Loucy (cell line): ENCODE results near the gene RPS28.
"Not testable (repeated sequence)": the region's sequence is repeated elsewhere in the genome, so short reads cannot be mapped to it uniquely, and the experiment has no call there.

ENCODE experiments used
- H2AFZ ChIP-seq: fragments of 200-600 bp; sonication (generic); 2 replicates; pipeline ENCODE4 v1.6.0; 2016; ENCODE audit warnings: antibody characterized with exemption, mild to moderate bottlenecking, low read length, moderate library complexity
- H3F3A ChIP-seq: fragments of 200-600 bp; 2 replicates; pipeline ENCODE4 v1.6.0; 2016; ENCODE audit warnings: antibody characterized with exemption, low read depth, mild to moderate bottlenecking
- H3K27me3 ChIP-seq: fragments of 200-600 bp; sonication (generic); 2 replicates; pipeline ENCODE4 v1.6.1; 2014; ENCODE audit warnings: low read length, mild to moderate bottlenecking; ENCODE audit not compliant: insufficient read depth, poor library complexity, severe bottlenecking
- H3K36me3 ChIP-seq: fragments of 200-600 bp; sonication (generic); 2 replicates; pipeline ENCODE4 v1.6.1; 2016; ENCODE audit warnings: low read length; ENCODE audit not compliant: insufficient read depth
- H3K4me1 ChIP-seq: fragments of 200-600 bp; sonication (generic); 2 replicates; pipeline ENCODE4 v1.5.1; 2014; ENCODE audit warnings: low read length, mild to moderate bottlenecking; ENCODE audit not compliant: insufficient read depth, poor library complexity, severe bottlenecking
- H3K4me2 ChIP-seq: fragments of 200-600 bp; sonication (generic); 2 replicates; pipeline ENCODE4 v1.6.0; 2014; ENCODE audit warnings: antibody characterized with exemption, low read length, low read depth, mild to moderate bottlenecking; ENCODE audit not compliant: poor library complexity, severe bottlenecking
- H3K4me3 ChIP-seq: fragments of 200-600 bp; sonication (generic); 2 replicates; pipeline ENCODE4 v1.5.1; 2014; ENCODE audit warnings: low read length, mild to moderate bottlenecking, mixed read lengths; ENCODE audit not compliant: poor library complexity, severe bottlenecking
- H3K79me2 ChIP-seq: fragments of 200-600 bp; sonication (generic); 2 replicates; pipeline ENCODE4 v1.6.1; 2014; ENCODE audit warnings: low read length; ENCODE audit not compliant: insufficient read depth
- H3K9ac ChIP-seq: fragments of 200-600 bp; sonication (generic); 2 replicates; pipeline ENCODE4 v1.6.0; 2014; ENCODE audit warnings: mild to moderate bottlenecking, low read depth, low read length, moderate library complexity; ENCODE audit not compliant: poor library complexity, severe bottlenecking
- H3K9me2 ChIP-seq: fragments of 200-600 bp; sonication (generic); replicated peaks from 2 replicates; pipeline ENCODE4 v1.6.1; 2016; ENCODE audit warnings: low read depth, low read length, mixed read lengths
- H3K9me3 ChIP-seq: fragments of 200-600 bp; sonication (generic); 2 replicates; pipeline ENCODE4 v1.6.1; 2014; ENCODE audit warnings: mild to moderate bottlenecking, antibody characterized with exemption, low read length, low read depth; ENCODE audit not compliant: insufficient read depth
- H4K20me1 ChIP-seq: fragments of 200-600 bp; sonication (generic); 2 replicates; pipeline ENCODE4 v1.6.0; 2014; ENCODE audit warnings: antibody characterized with exemption, low read length, mild to moderate bottlenecking; ENCODE audit not compliant: insufficient read depth, poor library complexity, severe bottlenecking
- EZH2phosphoT487 ChIP-seq: fragments of 200-600 bp; IDR thresholded peaks from 2 replicates; pipeline ENCODE4 v1.6.1; 2018; ENCODE audit warnings: antibody characterized with exemption, mild to moderate bottlenecking, moderate library complexity, borderline replicate concordance
- TF ChIP-seq, protein P1 (sequence below): fragments of 200-600 bp; sonication (generic); conservative IDR thresholded peaks from 2 replicates; pipeline ENCODE4 v1.5.1; 2014; ENCODE audit warnings: mild to moderate bottlenecking, antibody characterized with exemption, low read length

RPS28 gene

DNA sequence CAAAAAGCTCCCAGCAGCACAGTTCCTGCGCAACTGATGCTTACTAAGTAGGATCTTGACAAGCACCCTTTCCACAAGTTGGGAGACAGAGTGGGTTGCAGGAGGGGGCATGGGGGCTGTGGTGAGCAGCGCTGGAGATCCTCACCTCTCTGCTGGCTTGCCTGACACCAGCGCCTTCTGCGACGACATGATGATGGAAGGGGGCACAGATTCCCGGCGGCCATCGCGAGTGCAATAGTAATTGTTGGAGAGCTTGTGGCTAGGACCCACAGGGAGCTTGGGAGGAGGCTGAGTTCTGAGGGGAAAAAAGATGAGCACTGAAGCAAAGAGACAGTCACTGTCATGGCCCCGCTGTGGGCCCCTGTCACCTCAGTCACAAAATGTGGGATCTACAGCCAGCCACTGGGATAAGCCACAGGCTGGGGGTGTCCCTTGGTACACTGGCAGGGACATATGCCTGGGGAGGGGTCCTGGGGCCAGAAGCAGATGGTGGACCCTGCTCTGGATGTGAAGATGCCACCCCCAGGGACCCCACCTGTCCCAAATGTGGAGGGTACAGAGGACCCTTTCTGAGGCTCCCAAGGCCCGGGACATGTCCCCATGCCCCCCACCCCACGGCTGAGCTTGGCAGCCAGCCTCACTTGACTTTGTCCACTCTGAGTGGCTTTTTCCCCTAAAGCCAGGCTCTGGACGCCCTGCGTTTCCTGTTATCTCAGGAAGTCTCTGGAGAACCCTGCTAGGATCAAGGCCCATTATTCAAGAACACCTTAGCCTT is 4.8 kb upstream of the RPS28 start:
- Histone ChIP-seq H3K27me3 (no peaks in the 10 kb centered on the region), H3K9me2 (no peaks in the 10 kb centered on the region), H3F3A (no peaks in the 10 kb centered on the region), H3K36me3 (no peaks in the 10 kb centered on the region; the same call in 1 of the 2 replicates), H3K4me1 (peaks cover 21% of the 10 kb centered on the region), H3K9ac (peak overlapping the region; percentile 43), H3K79me2 (peaks cover 19% of the 10 kb centered on the region), H3K4me2 (peak overlapping the region; percentile 63), H3K9me3 (no peaks in the 10 kb centered on the region), H4K20me1 (peaks cover 1% of the 10 kb centered on the region), H3K4me3 (peak overlapping the region; percentile 38), H2AFZ (no peak overlapping the region)
- no peak for TF ChIP-seq EZH2phosphoT487
- TF ChIP-seq, protein P1, sequence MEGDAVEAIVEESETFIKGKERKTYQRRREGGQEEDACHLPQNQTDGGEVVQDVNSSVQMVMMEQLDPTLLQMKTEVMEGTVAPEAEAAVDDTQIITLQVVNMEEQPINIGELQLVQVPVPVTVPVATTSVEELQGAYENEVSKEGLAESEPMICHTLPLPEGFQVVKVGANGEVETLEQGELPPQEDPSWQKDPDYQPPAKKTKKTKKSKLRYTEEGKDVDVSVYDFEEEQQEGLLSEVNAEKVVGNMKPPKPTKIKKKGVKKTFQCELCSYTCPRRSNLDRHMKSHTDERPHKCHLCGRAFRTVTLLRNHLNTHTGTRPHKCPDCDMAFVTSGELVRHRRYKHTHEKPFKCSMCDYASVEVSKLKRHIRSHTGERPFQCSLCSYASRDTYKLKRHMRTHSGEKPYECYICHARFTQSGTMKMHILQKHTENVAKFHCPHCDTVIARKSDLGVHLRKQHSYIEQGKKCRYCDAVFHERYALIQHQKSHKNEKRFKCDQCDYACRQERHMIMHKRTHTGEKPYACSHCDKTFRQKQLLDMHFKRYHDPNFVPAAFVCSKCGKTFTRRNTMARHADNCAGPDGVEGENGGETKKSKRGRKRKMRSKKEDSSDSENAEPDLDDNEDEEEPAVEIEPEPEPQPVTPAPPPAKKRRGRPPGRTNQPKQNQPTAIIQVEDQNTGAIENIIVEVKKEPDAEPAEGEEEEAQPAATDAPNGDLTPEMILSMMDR, result no peak

DNA sequence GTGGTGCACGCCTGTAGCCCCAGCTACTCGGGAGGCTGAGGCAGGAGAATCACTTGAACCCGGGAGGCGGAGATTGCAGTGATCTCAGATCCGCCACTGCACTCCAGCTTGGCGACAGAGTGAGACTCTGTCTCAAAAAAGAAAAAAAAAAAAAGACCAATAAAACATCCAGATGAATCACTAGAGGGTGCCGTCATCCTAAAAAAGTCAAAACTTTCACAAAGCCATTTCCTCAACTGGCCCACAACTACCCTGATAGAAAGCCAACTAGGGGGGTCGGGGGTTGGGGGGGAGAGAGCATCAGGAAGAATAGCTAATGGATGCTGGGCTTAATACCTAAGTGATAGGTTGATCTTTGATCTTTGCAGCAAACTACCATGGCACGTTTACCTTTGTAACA is 2.5 kb upstream of the RPS28 start:
- TF ChIP-seq, protein P1, result 0 out of 2 replicates have a peak, but pooled peaks have one; percentile 15
- Histone ChIP-seq H3K4me2 (peak overlapping the region; percentile 82), H4K20me1 (peaks cover 23% of the 10 kb centered on the region), H3K79me2 (peaks cover 42% of the 10 kb centered on the region), H3K4me1 (peaks cover 40% of the 10 kb centered on the region)
- not testable (repeated sequence) for H3K27me3 ChIP-seq, H3F3A ChIP-seq, H3K9me2 ChIP-seq, H3K9me3 ChIP-seq, H3K4me3 ChIP-seq, H3K36me3 ChIP-seq, H3K9ac ChIP-seq, H2AFZ ChIP-seq

DNA sequence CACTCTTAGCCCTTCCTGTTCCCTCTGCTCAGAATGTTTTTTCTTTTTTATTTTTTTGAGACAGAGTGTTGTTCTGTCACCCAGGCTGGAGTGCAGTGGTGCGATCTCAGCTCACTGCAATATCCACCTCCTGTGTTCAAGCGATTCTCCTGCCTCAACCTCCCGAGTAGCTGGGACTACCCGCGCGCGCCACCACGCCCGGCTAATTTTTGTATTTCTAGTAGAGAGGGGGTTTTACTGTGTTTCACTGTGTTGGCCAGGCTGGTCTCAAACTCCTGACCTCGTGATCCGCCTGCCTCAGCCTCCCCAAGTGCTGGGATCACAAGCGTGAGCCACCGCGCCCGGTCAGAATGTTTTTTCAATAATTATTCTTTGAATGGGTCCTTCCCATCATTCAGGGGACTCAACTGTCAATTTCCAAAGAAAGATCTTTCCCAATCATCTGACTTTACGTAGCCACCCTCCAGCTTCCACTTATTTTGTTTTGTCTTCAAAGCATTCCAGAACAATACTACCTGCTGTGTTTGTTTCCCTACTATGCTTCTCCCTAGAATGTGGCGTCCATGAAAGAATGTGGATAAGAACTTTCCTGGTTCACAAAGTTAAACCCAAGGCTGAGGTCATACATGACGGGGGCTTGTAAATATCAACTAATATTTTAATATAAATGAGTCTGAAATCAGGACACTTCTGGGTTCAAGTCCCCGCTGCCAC is 1.3 kb upstream of the RPS28 start:
- peak overlapping the region; percentile 94 for H3K4me3 ChIP-seq
- H3F3A ChIP-seq, result no peaks in the 10 kb centered on the region
- peak overlapping the region; percentile 99 for H3K9ac ChIP-seq
- TF ChIP-seq, protein P1, result no peak
- no peak for TF ChIP-seq EZH2phosphoT487
- peak overlapping the region; percentile 82 for H3K4me2 ChIP-seq
- peaks cover 40% of the 10 kb centered on the region for H3K4me1 ChIP-seq
- H3K79me2 ChIP-seq, result peaks cover 47% of the 10 kb centered on the region
- H2AFZ ChIP-seq, result no peak overlapping the region
- H3K9me2 ChIP-seq, result no peaks in the 10 kb centered on the region
- H4K20me1 ChIP-seq, result peaks cover 27% of the 10 kb centered on the region
- H3K36me3 ChIP-seq, result no peaks in the 10 kb centered on the region; the same call in 1 of the 2 replicates
- no peaks in the 10 kb centered on the region for H3K27me3 ChIP-seq
- H3K9me3 ChIP-seq, result no peaks in the 10 kb centered on the region
